ENCODE measurements around the gene LDLRAP1.

DNA sequence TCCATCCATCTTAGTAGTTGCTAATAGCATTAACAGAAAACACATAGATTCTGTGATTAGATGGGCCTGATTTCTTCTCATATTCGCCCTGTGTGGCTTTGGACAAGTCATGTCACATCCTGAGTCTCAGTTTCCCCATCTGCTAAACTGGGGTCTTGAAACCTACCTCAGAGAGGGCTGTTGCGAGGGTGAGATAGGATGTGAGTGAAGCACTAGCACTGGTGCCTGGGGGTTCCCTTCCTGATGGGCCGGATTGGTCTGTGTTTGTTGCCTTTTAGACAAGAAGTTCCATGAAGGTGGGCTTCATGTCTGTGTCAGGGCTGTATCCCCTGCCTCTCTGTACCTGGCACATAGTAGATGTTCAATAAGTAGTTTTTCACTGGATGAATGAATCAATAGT is 69.7 kb downstream of the LDLRAP1 start:
- TF ChIP-seq, protein P1, sequence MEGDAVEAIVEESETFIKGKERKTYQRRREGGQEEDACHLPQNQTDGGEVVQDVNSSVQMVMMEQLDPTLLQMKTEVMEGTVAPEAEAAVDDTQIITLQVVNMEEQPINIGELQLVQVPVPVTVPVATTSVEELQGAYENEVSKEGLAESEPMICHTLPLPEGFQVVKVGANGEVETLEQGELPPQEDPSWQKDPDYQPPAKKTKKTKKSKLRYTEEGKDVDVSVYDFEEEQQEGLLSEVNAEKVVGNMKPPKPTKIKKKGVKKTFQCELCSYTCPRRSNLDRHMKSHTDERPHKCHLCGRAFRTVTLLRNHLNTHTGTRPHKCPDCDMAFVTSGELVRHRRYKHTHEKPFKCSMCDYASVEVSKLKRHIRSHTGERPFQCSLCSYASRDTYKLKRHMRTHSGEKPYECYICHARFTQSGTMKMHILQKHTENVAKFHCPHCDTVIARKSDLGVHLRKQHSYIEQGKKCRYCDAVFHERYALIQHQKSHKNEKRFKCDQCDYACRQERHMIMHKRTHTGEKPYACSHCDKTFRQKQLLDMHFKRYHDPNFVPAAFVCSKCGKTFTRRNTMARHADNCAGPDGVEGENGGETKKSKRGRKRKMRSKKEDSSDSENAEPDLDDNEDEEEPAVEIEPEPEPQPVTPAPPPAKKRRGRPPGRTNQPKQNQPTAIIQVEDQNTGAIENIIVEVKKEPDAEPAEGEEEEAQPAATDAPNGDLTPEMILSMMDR (conservative IDR thresholded peaks at IDR 0.05; ENCODE audit: low read length) = no peak
- TF ChIP-seq EZH2phosphoT487 (IDR thresholded peaks at IDR 0.05; ENCODE audit: borderline replicate concordance) = no peak
